PC-9 (cell line): ENCODE results near the gene LRFN2. TPM values are rescaled to one million over a fixed set of nuclear protein-coding genes. Genes with fewer than 3 reads are reported as not detected.

Experiments
- BruUV-seq: library from RNA; stranded (reverse); fragments of 400-500 nt; replicated peaks from 2 replicates; lab custom pipeline; 2021; lab: Mats Ljungman, UMichigan
- CTCF ChIA-PET: fragments of 300-600 bp; sonication (Branson Sonifier 250); formaldehyde crosslinking; loops from one replicate; lab custom pipeline; 2022; ENCODE audit warnings: antibody characterized with exemption; lab: Charles Lee
- POLR2A ChIA-PET: fragments of 300-600 bp; sonication (Branson Sonifier 250); formaldehyde crosslinking; loops from one replicate; lab custom pipeline; 2022; ENCODE audit warnings: antibody characterized with exemption; ENCODE audit not compliant: unreplicated experiment; lab: Charles Lee
- DNase-seq, 2 experiments: peaks; one replicate each; pipeline versions ENCODE4 v3.0.0 to v3.0.0-alpha.2; 2015 to 2022; ENCODE audit warnings: mixed read lengths in 1 of 2
- H2AFZ ChIP-seq: fragments of 200-600 bp; sonication (generic); 2 replicates; pipeline ENCODE4 v1.8.1; 2017; ENCODE audit warnings: antibody characterized with exemption
- H3F3A ChIP-seq: fragments of 200-600 bp; sonication (generic); 2 replicates; pipeline ENCODE4 v1.8.1; 2017; ENCODE audit warnings: antibody characterized with exemption, mild to moderate bottlenecking, low read depth; ENCODE audit not compliant: insufficient read depth
- H3K27ac ChIP-seq: fragments of 200-600 bp; sonication (generic); 2 replicates; pipeline ENCODE4 v1.6.1; 2016; ENCODE audit warnings: mixed run types
- H3K27me3 ChIP-seq: fragments of 200-600 bp; sonication (generic); 2 replicates; pipeline ENCODE4 v1.6.1; 2016; ENCODE audit warnings: low read depth, mixed run types; ENCODE audit not compliant: insufficient read depth
- H3K36me3 ChIP-seq: fragments of 200-600 bp; sonication (generic); 2 replicates; pipeline ENCODE4 v1.6.1; 2016; ENCODE audit warnings: low read depth, mixed run types
- H3K4me1 ChIP-seq: fragments of 200-600 bp; sonication (generic); replicated peaks from 2 replicates; pipeline ENCODE4 v1.6.1; 2016; ENCODE audit warnings: mixed run types; ENCODE audit not compliant: insufficient read depth
- H3K4me2 ChIP-seq: fragments of 200-600 bp; sonication (generic); 2 replicates; pipeline ENCODE4 v1.6.1; 2017; ENCODE audit warnings: mixed run types
- H3K4me3 ChIP-seq: fragments of 200-600 bp; sonication (generic); 2 replicates; pipeline ENCODE4 v1.6.1; 2016; ENCODE audit warnings: mixed run types
- H3K79me2 ChIP-seq: fragments of 200-600 bp; sonication (generic); 2 replicates; pipeline ENCODE4 v1.6.1; 2017; ENCODE audit warnings: low read depth, mixed run types
- H3K9me2 ChIP-seq: fragments of 200-600 bp; sonication (generic); 2 replicates; pipeline ENCODE4 v1.8.1; 2017; ENCODE audit warnings: mild to moderate bottlenecking; ENCODE audit not compliant: insufficient read depth
- H3K9me3 ChIP-seq: fragments of 200-600 bp; sonication (generic); 2 replicates; pipeline ENCODE4 v1.8.1; 2016; ENCODE audit warnings: low read depth; ENCODE audit not compliant: insufficient read depth
- H4K20me1 ChIP-seq: fragments of 200-600 bp; sonication (generic); 2 replicates; pipeline ENCODE4 v1.8.1; 2017; ENCODE audit not compliant: insufficient read depth
- CTCF ChIP-seq: fragments of 200-600 bp; sonication (generic); conservative IDR thresholded peaks from 2 replicates; pipeline ENCODE4 v1.6.1; 2017; ENCODE audit warnings: mixed run types, antibody characterized with exemption, mild to moderate bottlenecking, moderate library complexity
- EZH2 ChIP-seq: fragments of 200-600 bp; sonication (generic); IDR thresholded peaks from 2 replicates; pipeline ENCODE4 v1.8.0; 2017; ENCODE audit warnings: antibody characterized with exemption, low read depth
- intact Hi-C: fragments of 100-400 bp; cut with micrococcal nuclease; formaldehyde crosslinking; loops from one replicate; pipeline ENCODE4 v1.10.0; 2022; ENCODE audit not compliant: unreplicated experiment
- total RNA-seq: library from RNA; stranded (reverse); gene quantifications from 2 replicates; pipeline ENCODE4 v1.2.3, GENCODE V29; 2021

Gene LRFN2
- total RNA-seq, 1 experiment from 2014 or later, result not detected

- no peak overlapping the region for H3K4me3 ChIP-seq
Observed at GRCh38 chr6:40386200-40386599, 201.0 kb downstream of the LRFN2 start.

GRCh38 chr6:40383348-40384115 lies 203.6 kb downstream of the LRFN2 start:
- no peak for TF ChIP-seq EZH2
- no peak for TF ChIP-seq CTCF
- Histone ChIP-seq H3K9me2 (no peaks in the 10 kb centered on the region), H3K4me2 (no peak overlapping the region), H3K36me3 (no peaks in the 10 kb centered on the region), H3K27ac (no peak overlapping the region), H4K20me1 (no peaks in the 10 kb centered on the region), H3K27me3 (peaks cover 8% of the 10 kb centered on the region; the same call in 1 of the 2 replicates), H3K4me3 (no peak overlapping the region), H3K79me2 (no peaks in the 10 kb centered on the region), H3K4me1 (no peaks in the 10 kb centered on the region), H2AFZ (no peak overlapping the region), H3K9me3 (no peaks in the 10 kb centered on the region), H3F3A (no peaks in the 10 kb centered on the region)
- no TSS peak for BruUV-seq
- no peak for DNase-seq
- intact Hi-C loops, result no loop called here
- ChIA-PET CTCF (interaction anchor here (0.6 kb wide), 1 partner anchor 937 kb away, joined by 4 read pairs; no protein-coding TSS in a partner anchor), POLR2A (no interaction called here)

More at GRCh38 chr6:40386200-40386599, 201.0 kb downstream of the LRFN2 start:
- Histone ChIP-seq H3K4me1 (no peaks in the 10 kb centered on the region), H3K27ac (no peak overlapping the region), H3K9me2 (no peaks in the 10 kb centered on the region), H3K9me3 (no peaks in the 10 kb centered on the region), H3K4me2 (no peak overlapping the region), H3F3A (no peaks in the 10 kb centered on the region), H4K20me1 (no peaks in the 10 kb centered on the region), H2AFZ (no peak overlapping the region), H3K36me3 (no peaks in the 10 kb centered on the region), H3K27me3 (peaks cover 28% of the 10 kb centered on the region), H3K79me2 (no peaks in the 10 kb centered on the region)
- no peak for DNase-seq
- intact Hi-C loops, result no loop called here
- no peak for TF ChIP-seq EZH2
- no peak for TF ChIP-seq CTCF
- BruUV-seq, result no TSS peak
- CTCF ChIA-PET, result no interaction called here
- POLR2A ChIA-PET, result no interaction called here

- no peaks in the 10 kb centered on the region for H4K20me1 ChIP-seq
- 0 out of 2 replicates have a peak, but pooled peaks cover 6% of the 10 kb centered on the region for H3K27me3 ChIP-seq
- H3K9me2 ChIP-seq, result no peaks in the 10 kb centered on the region; the same call in 1 of the 2 replicates
- no peak overlapping the region for H3K27ac ChIP-seq
- BruUV-seq, result no TSS peak
- H3K79me2 ChIP-seq, result no peaks in the 10 kb centered on the region
- DNase-seq, result no peak
- no peak overlapping the region for H2AFZ ChIP-seq
- no peaks in the 10 kb centered on the region for H3K36me3 ChIP-seq
- ChIA-PET CTCF (no interaction called here), POLR2A (no interaction called here)
- no peak overlapping the region for H3K4me2 ChIP-seq
- H3K9me3 ChIP-seq, result no peaks in the 10 kb centered on the region
- intact Hi-C loops, result no loop called here
- no peaks in the 10 kb centered on the region for H3K4me1 ChIP-seq
- H3K4me3 ChIP-seq, result no peak overlapping the region
- H3F3A ChIP-seq, result no peaks in the 10 kb centered on the region
- TF ChIP-seq CTCF (no peak), EZH2 (no peak)
Observed at GRCh38 chr6:40380271-40380670, 206.9 kb downstream of the LRFN2 start.
